Ishikawa (cell line): ENCODE data around the gene NUSAP1.

Experiments used
- CEBPB ChIP-seq: IDR thresholded peaks from 2 replicates; pipeline ENCODE4 v1.6.1; 2012
- CREB1 ChIP-seq: IDR thresholded peaks from 2 replicates; pipeline ENCODE4 v1.6.1; 2012; ENCODE audit warnings: low read depth
- EGR1 ChIP-seq: IDR thresholded peaks from 2 replicates; pipeline ENCODE4 v1.6.1; 2012
- EP300 ChIP-seq: IDR thresholded peaks from 2 replicates; pipeline ENCODE4 v1.6.1; 2012; ENCODE audit warnings: borderline replicate concordance
- FOXM1 ChIP-seq: IDR thresholded peaks from 2 replicates; pipeline ENCODE4 v1.6.1; 2012; ENCODE audit warnings: low read depth, borderline replicate concordance
- MAX ChIP-seq: IDR thresholded peaks from 2 replicates; pipeline ENCODE4 v1.6.1; 2012
- NFIC ChIP-seq: IDR thresholded peaks from 2 replicates; pipeline ENCODE4 v1.6.1; 2012
- RAD21 ChIP-seq: IDR thresholded peaks from 2 replicates; pipeline ENCODE4 v1.6.1; 2012; ENCODE audit warnings: low read depth
- REST ChIP-seq: IDR thresholded peaks from 2 replicates; pipeline ENCODE4 v1.6.1; 2012; ENCODE audit warnings: low read depth, mild to moderate bottlenecking
- TAF1 ChIP-seq: IDR thresholded peaks from 2 replicates; pipeline ENCODE4 v1.6.1; 2012; ENCODE audit warnings: low read depth, mild to moderate bottlenecking
- TCF12 ChIP-seq: IDR thresholded peaks from 2 replicates; pipeline ENCODE4 v1.6.1; 2012; ENCODE audit warnings: low read depth
- TEAD4 ChIP-seq: IDR thresholded peaks from 2 replicates; pipeline ENCODE4 v1.6.1; 2012
- USF1 ChIP-seq: IDR thresholded peaks from 2 replicates; pipeline ENCODE4 v1.6.1; 2012
- YY1 ChIP-seq: IDR thresholded peaks from 2 replicates; pipeline ENCODE4 v1.6.1; 2012; ENCODE audit warnings: low read depth
- ZBTB7A ChIP-seq: IDR thresholded peaks from 2 replicates; pipeline ENCODE4 v1.6.1; 2012; ENCODE audit warnings: low read depth

NUSAP1 gene

GRCh38 chr15:41286665-41287333 is 45.9 kb upstream of the NUSAP1 start:
- no peak for TF ChIP-seq TCF12
- TF ChIP-seq MAX: no peak
- no peak for TF ChIP-seq USF1
- TF ChIP-seq ZBTB7A: no peak
- no peak for TF ChIP-seq TEAD4
- TF ChIP-seq TAF1: no peak
- TF ChIP-seq CEBPB: no peak
- no peak for TF ChIP-seq REST

GRCh38 chr15:41288464-41288863 is 44.2 kb upstream of the NUSAP1 start:
- TF ChIP-seq TAF1 (no peak), CEBPB (no peak), EP300 (no peak), TCF12 (no peak), NFIC (no peak)

GRCh38 chr15:41289953-41290352 is 42.7 kb upstream of the NUSAP1 start:
- TF ChIP-seq YY1 (no peak), FOXM1 (no peak), EP300 (no peak), ZBTB7A (no peak), MAX (no peak), CEBPB (no peak), TEAD4 (no peak), RAD21 (no peak)

- TF ChIP-seq ZBTB7A (no peak), YY1 (no peak), MAX (no peak), RAD21 (no peak), USF1 (no peak), EP300 (no peak), NFIC (no peak), TCF12 (no peak), FOXM1 (no peak), TAF1 (no peak), CEBPB (no peak), TEAD4 (no peak)
Measured at GRCh38 chr15:41291065-41291631, 41.5 kb upstream of the NUSAP1 start.

- TF ChIP-seq NFIC (no peak), TCF12 (no peak), CREB1 (no peak), TEAD4 (no peak), RAD21 (no peak), EP300 (no peak), REST (no peak), ZBTB7A (no peak), YY1 (no peak), MAX (no peak), EGR1 (no peak), FOXM1 (no peak), CEBPB (no peak), USF1 (no peak)
Measured at GRCh38 chr15:41292521-41292920, 40.2 kb upstream of the NUSAP1 start.
